K562 treated with DMSO at 1 percent for 12 hours (cell line): ENCODE data around the gene ANGPTL5. TPM values are rescaled to one million over a fixed set of nuclear protein-coding genes. Genes with fewer than 3 reads are reported as not detected.

Experiments
- total RNA-seq: library from RNA; unstranded; fragments of 300-600 nt; gene quantifications from 2 replicates; pipeline ENCODE4 v1.2.3, GENCODE V29; 2022; ENCODE audit not compliant: insufficient read depth

Gene ANGPTL5
- total RNA-seq, result not detected in 2 replicates

DNA sequence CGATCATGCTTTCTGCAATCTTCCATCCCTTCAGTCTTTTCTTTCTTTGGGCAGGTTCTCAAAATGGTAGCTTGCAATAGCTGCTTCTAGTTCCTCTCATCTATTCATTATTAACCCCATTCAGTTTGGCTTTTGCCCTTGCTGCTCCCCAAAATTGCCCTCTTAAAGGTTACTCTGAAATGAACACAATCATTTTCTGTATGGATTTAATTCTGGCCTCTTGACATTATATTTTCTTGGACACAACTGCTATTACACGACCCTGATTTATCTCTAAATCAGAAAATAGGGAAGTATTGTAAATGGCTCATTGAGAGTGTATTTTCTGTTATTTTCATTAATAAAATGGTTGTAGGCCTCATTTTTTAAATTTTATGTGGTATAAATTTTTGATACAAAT is at the start of gene ANGPTL5:
TSS of gene ANGPTL5 (minus strand) at position 101 of the 400 bp plus-strand sequence. CDS start 8,613 bp downstream, outside the sequence.

DNA sequence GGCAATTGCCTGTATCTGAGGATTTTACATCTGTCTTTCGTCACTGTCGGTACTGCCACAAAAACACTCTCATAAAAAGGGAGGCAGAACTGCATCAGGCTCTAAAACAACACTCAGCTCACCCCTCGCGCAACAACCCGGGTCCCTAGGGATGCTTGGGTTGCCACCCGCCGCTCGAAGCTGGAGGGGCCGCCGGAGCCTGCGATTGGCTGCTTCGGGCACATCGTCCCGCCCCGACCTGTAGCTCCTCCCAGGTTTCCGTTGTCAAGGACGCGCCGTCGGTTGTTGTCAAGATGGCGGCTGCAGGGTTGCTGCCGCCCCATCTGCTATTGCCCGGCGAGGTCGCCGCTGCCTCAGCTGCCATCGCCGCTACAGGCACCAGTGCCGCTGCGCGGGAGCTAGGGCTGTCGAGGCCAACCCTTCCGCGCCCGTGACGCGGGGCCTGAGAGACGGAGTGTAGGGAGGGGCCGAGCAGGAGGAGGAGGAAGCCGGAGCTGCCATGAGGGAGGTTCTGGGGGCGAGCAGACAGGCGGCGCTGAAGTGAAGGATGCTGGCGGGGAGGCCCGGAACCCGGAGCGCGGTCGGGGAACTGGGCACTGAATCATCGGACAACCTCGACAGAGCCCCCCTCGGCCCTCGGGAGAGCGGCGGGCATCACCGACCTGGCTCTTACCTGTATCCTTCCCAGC is 1.4 kb downstream of the ANGPTL5 start, which contains the start of gene CEP126:
TSS of gene CEP126 (plus strand) at position 273 of the 689 bp plus-strand sequence. CDS start at position 548, 275 bp downstream.

Other genes with a start within 250 kb of the ANGPTL5 start
- gene CEP126, start 1.5 kb downstream of the ANGPTL5 start, total RNA-seq, result 0.12 TPM in 1 of 2 replicates, not detected in the other
- not detected in 2 replicates for gene CFAP300, start 130.9 kb upstream of the ANGPTL5 start, total RNA-seq
- gene YAP1, start 193.9 kb upstream of the ANGPTL5 start, total RNA-seq, result not detected in 2 replicates